HG02798 (cell line): ENCODE results near the gene NAA11.
"Not testable (repeated sequence)": the region's sequence is repeated elsewhere in the genome, so short reads cannot be mapped to it uniquely, and the experiment has no call there.

ENCODE experiments used
- ATAC-seq: cut with Tn5 transposase; IDR thresholded peaks from one replicate; pipeline ENCODE4 v1.9.1; 2021; ENCODE audit warnings: mild to moderate bottlenecking; ENCODE audit not compliant: unreplicated experiment, poor library complexity

Gene NAA11

DNA sequence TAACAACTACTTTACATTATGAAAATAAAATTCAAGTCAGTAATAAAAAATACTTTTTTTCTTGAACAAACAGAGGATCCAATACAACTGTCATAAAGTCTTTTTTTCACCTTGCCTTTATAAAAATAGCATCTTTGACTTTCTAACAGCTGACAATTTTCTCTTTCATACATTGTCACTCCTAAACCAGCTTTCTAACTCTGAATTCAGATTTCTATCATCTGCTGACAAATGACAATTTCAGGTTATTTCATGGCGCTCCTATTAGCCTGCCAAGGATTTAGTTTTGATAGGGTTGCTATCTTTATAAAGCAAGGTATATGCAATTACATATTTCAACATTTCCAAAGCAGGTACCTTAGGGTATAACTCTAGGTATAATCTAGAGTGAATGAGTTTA is 14.6 kb downstream of the NAA11 start:
- ATAC-seq: no peak

DNA sequence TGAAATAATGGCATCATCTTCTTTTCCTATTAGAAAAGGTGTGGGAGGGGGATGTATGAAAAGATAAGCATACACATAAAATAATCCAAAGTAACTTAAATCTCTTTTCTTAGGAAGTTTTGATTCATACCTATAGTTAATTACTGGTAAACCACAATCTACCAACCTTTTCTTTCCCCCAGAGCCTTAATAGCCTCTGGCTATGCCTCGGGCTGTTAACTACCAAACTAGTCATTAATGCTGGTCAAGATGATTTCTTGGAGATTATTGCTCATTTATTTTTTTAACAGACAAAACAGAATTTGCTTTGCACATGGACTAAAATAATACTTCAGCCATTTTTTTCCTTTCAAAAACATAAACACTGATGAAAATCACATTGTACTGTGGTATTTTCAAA is 16.9 kb downstream of the NAA11 start:
- ATAC-seq: no peak

DNA sequence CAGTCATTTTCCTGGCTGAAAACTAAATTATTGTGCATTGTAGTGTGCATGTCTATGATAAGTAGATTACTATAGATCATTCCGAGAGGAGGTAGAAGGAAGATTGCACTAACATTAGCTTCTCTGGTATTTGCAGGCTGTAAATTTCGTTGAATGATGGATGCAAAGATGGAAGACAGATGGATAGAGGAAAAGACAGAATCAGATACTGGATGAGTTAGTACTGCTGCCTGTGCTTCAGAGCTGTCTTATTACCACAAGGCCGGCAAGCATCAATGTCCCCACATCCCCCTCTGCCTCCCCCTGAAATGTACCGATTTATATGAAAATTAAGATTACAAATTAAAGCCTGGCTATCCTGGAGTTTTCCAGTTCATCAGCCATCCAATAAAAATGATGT is 17.7 kb downstream of the NAA11 start:
- ATAC-seq: no peak

DNA sequence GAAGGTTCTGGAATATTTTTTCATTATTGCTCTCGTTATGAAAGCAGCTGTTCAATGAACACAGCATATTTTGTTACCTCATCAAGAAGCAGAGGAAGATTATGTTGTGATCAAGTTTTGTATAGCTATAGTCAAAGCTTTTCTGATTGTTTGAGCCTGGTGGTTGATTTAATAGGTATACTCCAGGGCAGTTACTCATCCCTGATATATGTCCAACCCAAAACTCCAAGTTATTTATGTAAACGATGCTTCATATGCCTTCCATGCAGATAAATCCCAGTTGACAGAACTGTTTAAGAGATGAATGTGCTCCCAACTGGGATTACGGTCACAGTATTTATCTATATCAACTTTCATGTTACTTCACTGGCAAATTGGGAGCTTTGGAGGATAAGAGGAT is 19.1 kb downstream of the NAA11 start:
- ATAC-seq: no peak

DNA sequence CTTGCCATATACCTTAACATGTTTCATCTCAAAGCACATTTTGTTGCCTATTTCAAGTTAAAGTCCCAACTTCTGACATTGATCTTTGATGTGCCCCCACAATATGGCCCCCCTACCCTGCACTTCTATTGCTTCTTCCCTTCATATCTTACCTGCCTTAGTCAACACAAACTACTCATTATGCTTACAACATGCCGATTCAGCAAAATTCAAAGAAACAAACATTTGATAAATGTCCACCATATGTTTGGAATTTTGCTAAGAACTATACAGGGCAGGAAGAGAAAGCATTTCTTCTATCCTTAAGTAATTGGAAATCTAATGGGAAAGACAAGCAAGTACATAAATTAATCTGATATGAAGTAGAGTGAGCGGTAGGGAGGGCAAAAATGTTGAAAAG is 25.6 kb downstream of the NAA11 start:
- no peak for ATAC-seq

DNA sequence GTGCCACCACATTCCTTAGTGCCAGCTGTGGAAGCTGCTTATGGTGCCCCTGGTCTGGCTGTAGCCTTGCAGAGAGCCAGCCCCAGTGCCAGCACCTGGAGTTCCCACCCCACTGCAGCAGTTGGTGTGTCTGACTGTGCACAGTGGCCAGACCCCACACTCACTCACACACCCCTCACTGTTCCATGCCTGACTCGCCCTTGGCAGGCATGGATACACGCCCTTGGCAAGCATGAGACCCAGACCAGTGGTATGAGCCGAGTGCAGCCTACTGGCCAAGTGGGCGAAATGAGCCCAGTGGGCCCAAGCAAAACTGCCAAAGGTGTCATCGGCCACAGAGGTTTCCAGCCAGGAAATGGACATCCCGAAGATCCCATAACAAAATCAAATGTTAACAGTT is 27.4 kb downstream of the NAA11 start:
- ATAC-seq: no peak

DNA sequence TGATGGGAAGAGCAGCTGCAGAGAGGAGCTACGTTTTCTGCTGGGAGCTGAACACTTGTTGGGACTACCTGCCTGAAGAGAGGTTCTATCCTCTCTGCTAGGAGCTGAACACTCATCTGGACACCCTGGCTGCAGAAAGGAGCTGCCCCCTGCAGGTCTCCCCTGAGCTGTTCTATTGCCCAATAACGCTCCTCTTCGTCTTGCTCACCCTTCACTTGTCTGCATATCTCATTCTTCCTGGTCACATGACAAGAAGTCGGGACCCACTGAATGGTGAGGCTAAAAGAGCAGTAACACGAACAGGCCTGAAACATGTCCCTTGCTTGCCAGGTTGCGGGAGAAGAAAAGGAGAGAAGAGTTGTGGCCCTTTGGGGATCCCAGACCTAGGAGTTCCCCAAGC is 27.8 kb downstream of the NAA11 start:
- no peak for ATAC-seq

DNA sequence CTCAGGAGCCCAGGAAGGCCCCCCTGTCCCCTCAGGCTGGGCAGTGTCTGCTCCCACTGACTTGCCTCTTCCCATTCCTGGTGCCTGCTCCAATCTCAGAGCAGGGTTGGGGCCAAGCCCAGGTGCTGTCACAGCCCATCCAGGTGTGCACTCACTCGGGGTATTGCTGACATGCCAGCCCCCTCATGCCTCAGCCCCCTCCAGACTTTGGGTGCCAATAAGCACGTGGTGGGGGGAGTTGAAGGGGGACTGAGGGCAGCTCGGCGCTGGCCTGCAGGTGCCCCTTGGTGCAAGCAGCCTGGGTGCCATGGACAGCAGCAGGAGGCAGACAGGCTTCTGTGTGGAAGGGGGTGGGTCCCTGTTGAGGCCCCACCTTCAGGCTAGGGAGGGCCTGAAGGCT is 28.4 kb downstream of the NAA11 start:
- no peak for ATAC-seq

DNA sequence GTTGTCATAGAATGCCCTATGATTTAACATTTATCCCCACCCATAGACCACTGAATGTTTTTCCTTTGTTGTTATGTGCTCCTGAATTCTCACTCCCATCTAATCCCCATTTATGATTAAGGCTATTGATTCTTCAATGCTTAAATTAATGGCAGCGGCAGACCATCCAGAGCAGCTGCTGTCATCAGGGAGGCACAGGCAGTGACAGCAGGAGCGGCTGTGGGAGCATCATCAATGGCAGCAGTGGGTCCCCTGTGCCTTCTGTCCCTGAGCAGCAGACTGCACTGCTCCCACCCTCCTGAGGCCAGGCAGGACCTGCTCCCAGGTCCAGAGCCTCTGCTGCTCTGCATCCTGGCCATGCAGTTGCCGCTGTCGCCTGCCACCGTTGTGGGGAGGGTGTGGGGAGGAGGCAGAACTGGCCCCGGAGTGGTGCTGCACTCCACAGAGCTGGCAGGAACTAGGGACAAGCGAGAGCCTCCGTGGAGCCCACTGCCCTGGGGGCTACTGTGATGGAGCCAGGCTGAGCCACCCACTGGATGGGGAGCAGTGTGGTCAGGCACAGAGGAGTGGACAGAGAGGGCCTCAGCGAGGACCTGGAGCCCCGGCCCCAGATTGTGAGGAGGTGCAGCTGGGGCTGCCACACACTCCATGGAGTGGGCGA is 29.0 kb downstream of the NAA11 start:
- no peak for ATAC-seq

DNA sequence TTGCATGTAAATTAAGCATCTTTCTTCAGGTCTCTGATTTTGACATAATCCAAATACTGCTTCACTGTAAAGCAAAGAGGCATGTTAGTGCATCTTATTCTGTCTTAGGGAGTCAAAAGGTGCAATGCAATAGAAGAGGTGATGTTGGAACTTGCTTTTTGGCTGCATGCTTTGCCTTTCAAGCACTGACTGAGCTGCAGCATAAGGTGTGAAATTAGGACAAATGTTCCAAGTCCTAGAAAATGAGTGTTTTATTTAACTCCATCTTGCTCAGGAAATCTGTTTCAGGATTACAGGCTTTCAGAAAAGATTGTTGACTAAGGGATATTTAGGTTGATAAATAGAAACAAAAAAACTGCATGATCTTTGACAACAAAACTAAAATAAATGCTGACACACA is 30.8 kb downstream of the NAA11 start:
- ATAC-seq: no peak

DNA sequence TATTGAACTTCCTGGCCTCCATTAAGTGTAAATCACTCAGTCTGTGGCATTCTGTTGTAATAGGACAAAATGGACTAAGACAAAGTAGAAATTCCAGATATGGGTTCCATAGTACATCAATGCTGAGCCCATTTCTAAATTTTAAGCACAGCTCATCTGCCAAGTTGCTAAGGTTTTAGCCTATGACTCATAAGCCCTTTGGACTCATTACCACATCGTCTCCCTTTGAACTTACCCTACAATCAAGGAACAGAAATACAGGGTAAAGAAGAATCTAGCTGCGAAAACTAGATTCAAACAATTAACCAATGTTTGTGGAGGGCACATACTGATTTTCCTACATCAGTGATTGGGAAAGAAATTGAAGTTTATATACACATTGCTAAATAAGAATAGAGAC is 31.8 kb downstream of the NAA11 start:
- no peak for ATAC-seq

DNA sequence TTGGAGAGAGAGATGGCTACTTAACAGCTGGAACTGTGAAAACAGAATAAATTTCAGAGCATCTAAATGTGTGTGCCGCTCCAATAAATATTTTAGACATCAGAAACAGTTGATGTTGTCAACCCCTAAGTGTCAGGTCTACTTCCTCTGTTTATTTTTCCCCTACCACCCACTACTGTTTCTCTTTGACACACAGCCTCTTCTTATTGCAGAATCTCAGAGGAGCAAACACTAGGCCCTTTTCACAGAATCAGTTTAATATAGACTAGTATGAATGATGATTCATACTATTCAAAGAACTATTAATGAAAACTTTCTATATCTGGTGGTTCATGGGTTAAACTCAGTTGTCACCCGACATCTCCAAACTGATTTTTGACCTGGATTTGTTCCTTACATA is 33.9 kb downstream of the NAA11 start:
- ATAC-seq: peak; percentile 66

DNA sequence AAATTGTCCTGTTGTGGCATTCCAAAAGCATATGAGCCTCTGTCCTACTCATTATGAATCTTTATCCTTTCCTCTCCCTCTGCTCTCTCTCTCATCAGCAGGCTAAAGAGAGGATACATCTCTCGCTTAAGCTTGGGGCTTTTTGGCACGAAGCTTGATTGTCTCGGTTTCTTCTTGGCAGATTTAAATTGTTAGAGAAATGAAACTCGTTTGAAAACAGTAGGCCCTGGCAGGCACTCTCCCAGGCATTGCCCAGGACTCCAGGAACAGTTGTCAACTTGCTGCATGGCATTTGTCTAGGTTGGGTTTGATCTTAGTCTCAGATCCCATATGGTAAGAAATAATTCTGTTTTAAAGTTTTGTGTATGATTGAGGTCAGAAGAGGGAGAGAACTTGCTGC is 35.5 kb downstream of the NAA11 start:
- no peak for ATAC-seq

DNA sequence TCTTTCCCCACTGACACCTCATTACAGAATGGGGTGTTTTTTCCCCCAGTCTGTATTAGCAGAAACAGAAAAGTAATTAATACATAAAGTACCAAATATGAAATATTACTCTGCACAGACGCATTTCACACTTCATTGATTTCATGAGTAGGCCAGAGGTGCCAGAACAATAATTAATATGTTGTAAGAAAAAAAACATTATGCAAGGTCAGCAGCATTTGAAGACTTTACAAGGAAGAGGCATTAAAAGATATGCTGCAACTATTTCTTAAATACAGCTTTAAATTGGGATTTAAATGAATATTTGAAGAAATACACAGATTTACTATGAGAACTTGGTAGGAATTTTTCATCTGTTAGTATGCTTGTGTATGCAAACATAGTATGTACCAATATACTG is 37.7 kb downstream of the NAA11 start:
- ATAC-seq: no peak

DNA sequence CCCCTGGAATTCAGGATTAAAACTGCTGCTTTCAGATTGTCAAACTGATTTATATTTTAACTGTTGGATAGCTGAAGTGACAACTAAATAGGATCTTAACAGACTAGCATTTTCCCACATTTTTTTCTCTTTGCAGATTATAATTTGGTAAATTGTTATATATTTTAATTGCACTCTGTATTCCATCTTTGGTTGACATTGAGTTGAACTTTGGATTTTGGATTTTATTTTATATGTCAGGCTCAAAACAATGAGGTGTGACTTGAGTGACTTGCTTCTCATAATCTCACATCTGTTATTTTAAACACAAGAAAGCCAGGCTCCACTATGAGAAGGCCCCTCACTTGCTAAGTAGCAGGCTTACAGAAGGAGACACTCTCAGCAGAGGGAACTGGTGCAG is 38.1 kb downstream of the NAA11 start:
- ATAC-seq: no peak

DNA sequence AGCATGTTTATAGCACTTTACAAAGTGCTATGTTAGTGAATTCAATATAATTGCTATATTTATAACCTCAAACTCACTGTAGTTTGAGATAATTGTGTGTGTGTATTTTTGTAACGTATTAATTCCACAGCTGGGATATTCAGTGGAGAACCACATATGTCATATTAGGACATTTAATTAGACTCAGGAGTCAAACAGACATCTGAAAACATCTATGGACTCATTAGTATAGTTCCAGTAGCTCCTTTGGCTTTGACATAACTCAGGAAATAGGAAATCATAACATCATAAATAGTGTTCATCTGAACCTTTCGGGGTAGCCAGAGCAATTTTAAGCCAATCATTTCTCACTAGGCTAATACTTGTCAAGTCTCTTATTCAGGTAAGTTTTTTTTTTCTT is 38.8 kb downstream of the NAA11 start:
- ATAC-seq: no peak

DNA sequence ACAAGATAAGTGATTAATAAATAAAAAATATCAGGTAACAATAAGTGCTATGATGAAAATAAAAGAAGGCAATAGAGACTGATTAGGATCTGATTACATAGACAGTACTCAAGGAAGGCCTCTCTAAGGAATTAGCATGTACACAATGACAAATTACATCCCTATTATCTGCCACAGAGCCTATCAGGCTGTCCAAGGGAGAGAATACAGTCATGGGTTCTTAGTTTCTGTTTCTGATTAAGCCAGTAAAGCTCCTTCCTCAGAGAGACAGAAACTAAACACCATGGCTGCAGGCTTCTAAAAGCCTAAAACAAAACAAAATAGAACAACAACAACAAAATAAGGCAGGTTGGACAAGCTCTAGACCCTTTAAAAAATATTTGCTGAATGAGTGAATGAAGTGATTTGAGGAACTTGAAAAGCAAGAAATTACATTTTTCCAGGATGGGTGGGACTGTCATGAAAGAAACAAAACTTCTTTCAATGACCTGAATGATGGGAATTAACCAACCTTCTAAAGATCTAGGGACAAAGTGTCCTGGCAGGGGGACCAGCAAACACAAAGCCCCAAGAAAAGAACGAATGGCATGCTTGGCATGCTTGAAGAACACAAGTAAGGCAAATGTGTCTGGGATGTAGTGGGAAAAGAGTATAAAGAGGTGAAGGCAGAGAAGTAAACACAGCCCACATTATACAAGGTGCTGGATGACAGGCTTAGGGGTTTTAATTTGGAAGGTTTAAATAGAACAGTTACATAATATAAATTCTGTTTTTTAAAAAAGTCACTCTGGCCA is 44.1 kb downstream of the NAA11 start:
- peak; percentile 54 for ATAC-seq

DNA sequence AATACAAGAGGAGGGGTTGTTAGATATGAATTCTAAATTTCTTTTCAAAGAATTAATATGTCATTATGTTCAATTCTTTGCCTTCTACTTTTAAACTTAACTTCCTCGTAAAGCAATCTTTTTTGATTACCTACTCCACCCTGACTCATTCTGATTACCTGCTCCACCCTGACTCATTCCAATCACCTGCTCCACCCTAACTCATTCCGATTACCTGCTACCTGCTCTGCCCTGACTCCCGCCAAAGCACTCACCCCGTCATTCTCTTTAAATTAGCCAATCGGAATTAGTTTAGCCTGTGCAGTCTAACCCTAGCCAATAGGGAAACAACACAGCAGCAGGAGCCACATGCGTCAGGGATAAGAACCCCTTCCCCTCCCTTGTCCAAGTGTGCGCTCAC is 48.4 kb downstream of the NAA11 start:
- not testable (repeated sequence) for ATAC-seq

DNA sequence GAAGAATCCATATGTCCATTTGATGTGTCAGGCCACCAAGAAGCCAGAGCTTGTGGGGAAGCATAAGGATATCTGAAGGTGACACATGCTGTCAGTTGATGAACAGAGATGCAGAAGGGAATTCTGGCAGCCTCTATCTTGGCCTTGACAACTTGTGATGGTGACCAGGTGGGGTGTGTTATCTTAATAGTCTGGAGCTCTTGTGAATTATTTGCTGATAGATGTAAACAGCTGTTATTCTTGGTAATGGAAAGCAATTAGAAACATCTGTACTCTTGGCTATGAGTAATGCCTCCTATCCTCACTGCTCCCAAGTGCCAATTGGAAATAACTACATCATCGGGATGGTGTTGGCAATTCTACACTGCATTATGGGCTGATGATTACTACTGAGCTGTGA is 51.9 kb downstream of the NAA11 start:
- ATAC-seq: no peak

DNA sequence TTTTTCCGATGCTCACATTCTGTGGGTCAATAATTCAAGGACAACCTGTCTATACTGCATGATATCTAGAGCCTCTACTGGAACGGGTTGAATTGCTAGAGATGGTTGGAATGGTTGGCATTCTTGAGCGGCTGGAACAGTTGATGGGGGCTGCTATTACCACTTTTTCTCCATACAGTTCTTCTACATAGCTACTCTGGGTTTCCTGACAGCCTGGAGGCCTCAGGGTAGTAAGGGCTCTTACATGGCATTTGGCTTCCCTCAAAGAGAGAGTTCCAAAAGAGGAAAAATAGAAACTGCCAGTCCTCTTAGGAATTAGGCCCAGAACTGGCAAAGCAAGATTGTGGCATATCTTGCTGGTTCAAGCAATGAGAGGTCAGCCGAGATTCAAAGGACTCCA is 53.1 kb downstream of the NAA11 start:
- no peak for ATAC-seq

DNA sequence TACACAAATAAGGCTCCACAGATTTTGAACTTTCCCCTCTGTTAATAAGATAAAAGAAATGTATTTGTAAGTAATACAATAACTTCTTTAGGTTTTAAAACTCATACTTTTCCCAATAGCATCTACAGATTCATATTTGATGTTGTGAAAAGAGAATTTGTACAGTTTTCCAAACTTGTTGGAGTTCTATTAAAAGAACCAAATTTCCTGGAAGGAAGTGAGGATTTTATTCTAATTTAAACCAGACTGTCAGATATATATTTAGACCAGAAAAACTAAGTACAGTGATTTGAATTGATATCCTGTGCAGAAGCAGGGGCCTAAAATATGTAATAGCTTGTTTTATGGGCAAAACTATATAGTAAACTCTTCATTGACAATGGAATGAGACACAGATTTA is 53.7 kb downstream of the NAA11 start:
- no peak for ATAC-seq

DNA sequence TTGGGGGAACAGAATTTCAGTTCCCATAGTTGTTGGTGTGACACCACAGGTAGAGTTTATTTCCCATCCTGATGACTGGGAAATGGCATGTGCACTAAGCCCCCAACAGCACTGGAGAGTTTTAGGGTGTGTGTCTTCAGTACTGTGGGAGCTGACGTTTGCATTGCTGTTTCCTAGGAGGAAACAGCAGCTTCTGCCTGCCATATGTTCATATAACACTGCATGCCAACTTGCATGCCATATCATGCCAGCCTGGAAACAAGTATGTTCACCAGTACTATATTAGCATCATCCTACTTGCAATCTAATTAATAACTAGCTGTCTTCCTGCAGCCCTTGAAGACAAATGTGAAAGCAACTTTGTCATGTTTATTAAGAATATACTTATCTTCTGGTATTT is 58.2 kb downstream of the NAA11 start:
- ATAC-seq: no peak
